Tibial artery (tissue), 4 donors: ENCODE measurements around the gene OR2AE1.

ENCODE experiments used
- DNase-seq, 2 donors: peaks; one replicate each; pipeline ENCODE4 v3.0.0-alpha.2; 2019
- H3K27ac ChIP-seq, 2 donors: fragments of 200-600 bp; sonication (generic) in 1 of 2; 1 replicate in 1 of 2; 2 replicates in 1 of 2; pipeline ENCODE4 v1.5.1; 2018 to 2019; ENCODE audit warnings: mild to moderate bottlenecking in 1 of 2
- H3K27me3 ChIP-seq, 2 donors: fragments of 200-600 bp; sonication (generic) in 1 of 2; one replicate each; pipeline versions ENCODE4 v1.5.1 to v1.6.0; 2016 to 2019
- H3K36me3 ChIP-seq, 3 donors: fragments of 200-600 bp; sonication (generic) in 2 of 3; one replicate each; pipeline ENCODE4 v1.5.1; 2016 to 2019; ENCODE audit warnings: mild to moderate bottlenecking in 2 of 3
- H3K4me1 ChIP-seq, 4 donors: fragments of 200-600 bp; sonication (generic) in 2 of 4; 1 replicate in 3 of 4; 2 replicates in 1 of 4; pipeline ENCODE4 v1.5.1; 2016 to 2019
- H3K4me3 ChIP-seq, 2 donors: fragments of 200-600 bp; sonication (generic) in 1 of 2; 1 replicate in 1 of 2; 2 replicates in 1 of 2; pipeline ENCODE4 v1.5.1; 2018 to 2019; ENCODE audit warnings: mild to moderate bottlenecking in 2 of 2
- H3K9me3 ChIP-seq, 3 donors: fragments of 200-600 bp; sonication (generic) in 1 of 3; one replicate each; pipeline ENCODE4 v1.5.1; 2016 to 2019
- intact Hi-C: fragments of 100-400 bp; cut with DNase I; formaldehyde crosslinking; loops from one replicate; pipeline ENCODE4 v1.15.0; 2023; ENCODE audit warnings: low total_unique reads
- TF ChIP-seq, protein P1 (sequence below), 2 experiments: fragments of 200-600 bp in 1 of 2; fragments of 450-650 bp in 1 of 2; IDR thresholded peaks; one replicate each; pipeline ENCODE4 v1.5.1; 2017 to 2019; ENCODE audit warnings: antibody characterized with exemption in 2 of 2, mild to moderate bottlenecking in 1 of 2, moderate library complexity in 1 of 2

OR2AE1 gene

GRCh38 chr7:99848420-99849216 is 28.2 kb downstream of the OR2AE1 start:
- H3K27ac ChIP-seq, result no peak overlapping the region
- H3K4me3 ChIP-seq, result no peak overlapping the region
- no peak for DNase-seq
- no peaks in the 10 kb centered on the region for H3K36me3 ChIP-seq
- H3K27me3 ChIP-seq, result no peaks in the 10 kb centered on the region
- no peaks in the 10 kb centered on the region for H3K9me3 ChIP-seq
- no peaks in the 10 kb centered on the region for H3K4me1 ChIP-seq
- TF ChIP-seq, protein P1, sequence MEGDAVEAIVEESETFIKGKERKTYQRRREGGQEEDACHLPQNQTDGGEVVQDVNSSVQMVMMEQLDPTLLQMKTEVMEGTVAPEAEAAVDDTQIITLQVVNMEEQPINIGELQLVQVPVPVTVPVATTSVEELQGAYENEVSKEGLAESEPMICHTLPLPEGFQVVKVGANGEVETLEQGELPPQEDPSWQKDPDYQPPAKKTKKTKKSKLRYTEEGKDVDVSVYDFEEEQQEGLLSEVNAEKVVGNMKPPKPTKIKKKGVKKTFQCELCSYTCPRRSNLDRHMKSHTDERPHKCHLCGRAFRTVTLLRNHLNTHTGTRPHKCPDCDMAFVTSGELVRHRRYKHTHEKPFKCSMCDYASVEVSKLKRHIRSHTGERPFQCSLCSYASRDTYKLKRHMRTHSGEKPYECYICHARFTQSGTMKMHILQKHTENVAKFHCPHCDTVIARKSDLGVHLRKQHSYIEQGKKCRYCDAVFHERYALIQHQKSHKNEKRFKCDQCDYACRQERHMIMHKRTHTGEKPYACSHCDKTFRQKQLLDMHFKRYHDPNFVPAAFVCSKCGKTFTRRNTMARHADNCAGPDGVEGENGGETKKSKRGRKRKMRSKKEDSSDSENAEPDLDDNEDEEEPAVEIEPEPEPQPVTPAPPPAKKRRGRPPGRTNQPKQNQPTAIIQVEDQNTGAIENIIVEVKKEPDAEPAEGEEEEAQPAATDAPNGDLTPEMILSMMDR (IDR thresholded peaks at IDR 0.05), result no peak
- intact Hi-C loops, result no loop called here

DNA sequence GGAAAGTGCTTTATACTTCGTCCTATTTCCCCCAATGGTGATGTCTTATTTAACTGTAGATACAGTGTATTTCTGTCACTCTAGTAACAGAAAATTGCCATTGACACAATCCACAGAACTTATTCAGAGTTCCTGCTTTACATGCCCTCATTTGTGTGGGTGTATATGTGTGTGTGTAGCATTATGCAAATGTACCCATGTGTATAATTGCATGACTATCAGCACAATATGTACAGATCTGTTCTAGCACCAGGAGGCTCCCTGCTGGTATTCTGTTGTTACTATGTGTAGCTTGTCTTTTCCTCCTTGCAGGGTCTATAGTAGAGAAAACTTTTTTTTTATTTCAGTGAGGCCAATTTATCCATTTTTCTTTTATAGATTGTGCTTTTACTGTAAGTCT is 32.5 kb downstream of the OR2AE1 start:
- intact Hi-C loops, result no loop called here
- H3K4me1 ChIP-seq, result no peaks in the 10 kb centered on the region
- H3K9me3 ChIP-seq, result no peaks in the 10 kb centered on the region
- no peak overlapping the region for H3K27ac ChIP-seq
- H3K36me3 ChIP-seq, result no peaks in the 10 kb centered on the region
- no peak overlapping the region for H3K4me3 ChIP-seq
- no peaks in the 10 kb centered on the region for H3K27me3 ChIP-seq
- TF ChIP-seq, protein P1 (IDR thresholded peaks at IDR 0.05), result no peak
- no peak for DNase-seq

- DNase-seq, result no peak
- H3K27ac ChIP-seq, result no peak overlapping the region
- no peaks in the 10 kb centered on the region for H3K9me3 ChIP-seq
- no peak overlapping the region for H3K4me3 ChIP-seq
- no peaks in the 10 kb centered on the region for H3K36me3 ChIP-seq
- H3K4me1 ChIP-seq, result no peaks in the 10 kb centered on the region
- TF ChIP-seq, protein P1 (IDR thresholded peaks at IDR 0.05), result no peak
- intact Hi-C loops, result no loop called here
- no peaks in the 10 kb centered on the region for H3K27me3 ChIP-seq
Observed at GRCh38 chr7:99843808-99844207, 33.0 kb downstream of the OR2AE1 start.

DNA sequence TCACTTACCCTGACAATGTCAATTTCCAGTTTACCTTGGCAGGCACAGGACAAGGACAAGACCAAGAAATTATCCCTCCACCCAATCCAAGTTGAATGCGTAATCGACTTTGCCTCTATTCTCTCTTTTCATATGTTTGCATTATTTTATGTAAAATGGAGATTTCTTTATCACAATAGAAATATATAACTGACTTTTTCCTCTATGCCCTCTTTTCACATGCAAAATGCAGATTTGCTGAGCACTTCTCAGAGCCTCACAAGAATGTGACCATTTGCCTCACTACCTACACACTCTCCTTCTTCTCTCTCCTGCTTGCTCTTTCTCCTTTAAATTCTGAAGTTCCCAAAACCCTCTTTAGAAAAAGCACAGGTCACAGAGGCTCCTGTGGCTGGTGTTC is 33.9 kb downstream of the OR2AE1 start:
- no peak for DNase-seq
- intact Hi-C loops, result no loop called here
- Histone ChIP-seq H3K27ac (no peak overlapping the region), H3K4me3 (no peak overlapping the region), H3K27me3 (no peaks in the 10 kb centered on the region), H3K36me3 (no peaks in the 10 kb centered on the region), H3K9me3 (no peaks in the 10 kb centered on the region), H3K4me1 (no peaks in the 10 kb centered on the region)
- TF ChIP-seq, protein P1 (IDR thresholded peaks at IDR 0.05), result no peak

DNA sequence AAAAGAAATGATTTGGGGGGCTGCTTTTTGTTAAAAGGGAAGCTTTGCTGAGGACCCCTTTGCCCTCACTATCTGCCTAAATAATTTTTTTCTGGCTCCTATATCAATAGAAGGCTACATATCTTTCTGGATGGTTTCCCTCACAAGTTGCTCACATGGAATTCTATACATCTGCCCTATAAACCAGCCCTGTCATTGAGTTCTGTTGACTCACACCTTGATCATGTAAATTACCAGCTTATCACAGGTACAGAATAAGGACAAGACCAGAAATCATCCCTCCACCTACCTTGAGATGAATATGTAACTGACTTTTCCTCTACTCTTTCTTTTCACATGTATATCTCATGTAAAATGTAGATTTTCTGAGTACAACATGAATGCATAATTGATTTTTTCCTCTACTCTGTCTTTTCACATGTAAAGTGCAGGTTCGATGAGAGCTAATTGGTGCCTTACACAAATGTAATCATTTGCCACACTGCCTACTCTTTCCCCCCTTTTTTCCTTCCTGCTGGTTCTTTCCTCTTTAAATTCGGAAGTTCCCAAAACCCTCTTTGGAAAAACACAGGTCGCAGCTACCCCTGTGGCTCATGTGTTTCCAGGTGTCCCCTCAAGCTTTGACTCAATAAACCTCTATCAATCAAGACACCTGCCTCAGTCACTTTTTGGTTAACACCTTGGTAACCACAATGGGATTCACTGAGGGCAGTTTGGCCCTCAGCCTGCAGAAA is 36.5 kb downstream of the OR2AE1 start:
- no peak overlapping the region for H3K27ac ChIP-seq
- H3K27me3 ChIP-seq, result no peaks in the 10 kb centered on the region
- no peaks in the 10 kb centered on the region for H3K4me1 ChIP-seq
- H3K9me3 ChIP-seq, result no peaks in the 10 kb centered on the region
- DNase-seq, result no peak
- TF ChIP-seq, protein P1 (IDR thresholded peaks at IDR 0.05), result no peak
- H3K36me3 ChIP-seq, result no peaks in the 10 kb centered on the region
- intact Hi-C loops, result no loop called here
- H3K4me3 ChIP-seq, result no peak overlapping the region
